Heart left ventricle (tissue), 16 donors: ENCODE data around the gene ZNF555. TPM values are rescaled to one million over a fixed set of nuclear protein-coding genes. Genes with fewer than 3 reads are reported as not detected.
A peak's percentile ranks its signal among the peaks of the same experiment; 100 is the strongest.

Experiments used
- ATAC-seq, 4 donors: fragments of 200-7000 bp; cut with Tn5 transposase; one replicate each; pipeline ENCODE4 v1.9.1; 2020 to 2022; ENCODE audit warnings: moderate library complexity in 4 of 4, mild to moderate bottlenecking in 3 of 4, moderate number of reproducible peaks in 1 of 4
- DNase-seq, 5 donors: peaks; one replicate each; pipeline ENCODE4 v3.0.0-alpha.2; 2020
- H3K27ac ChIP-seq, 12 donors: fragments of 200-600 bp; sonication (generic) in 4 of 12; one replicate each; pipeline versions ENCODE4 v1.5.0 to v1.8.0; 2016 to 2022; ENCODE audit warnings: mild to moderate bottlenecking in 2 of 12
- H3K27me3 ChIP-seq, 9 donors: fragments of 200-600 bp; sonication (generic) in 2 of 9; one replicate each; pipeline versions ENCODE4 v1.5.1 to v1.8.0; 2016 to 2022; ENCODE audit warnings: mild to moderate bottlenecking in 3 of 9
- H3K36me3 ChIP-seq, 9 donors: fragments of 200-600 bp; sonication (generic) in 2 of 9; one replicate each; pipeline versions ENCODE4 v1.5.0 to v1.8.0; 2018 to 2022; ENCODE audit warnings: mild to moderate bottlenecking in 2 of 9
- H3K4me1 ChIP-seq, 12 donors: fragments of 200-600 bp; sonication (generic) in 4 of 12; one replicate each; pipeline versions ENCODE4 v1.5.0 to v1.8.0; 2016 to 2022; ENCODE audit warnings: mild to moderate bottlenecking in 3 of 12
- H3K4me3 ChIP-seq, 12 donors: fragments of 200-600 bp; sonication (generic) in 4 of 12; one replicate each; pipeline versions ENCODE4 v1.5.0 to v1.8.0; 2017 to 2022; ENCODE audit warnings: mild to moderate bottlenecking in 9 of 12, moderate library complexity in 4 of 12
- H3K9me3 ChIP-seq, 12 donors: fragments of 200-600 bp; sonication (generic) in 4 of 12; one replicate each; pipeline versions ENCODE4 v1.5.0 to v1.8.0; 2016 to 2022; ENCODE audit warnings: mild to moderate bottlenecking in 1 of 12
- CTCF ChIP-seq, 12 donors: fragments of 200-600 bp; sonication (generic) in 4 of 12; IDR thresholded peaks; one replicate each; pipeline versions ENCODE4 v1.5.0 to v1.8.0; 2018 to 2022; ENCODE audit warnings: antibody characterized with exemption in 12 of 12, mild to moderate bottlenecking in 5 of 12
- POLR2A ChIP-seq, 2 donors: fragments of 450-650 bp; IDR thresholded peaks; one replicate each; pipeline ENCODE4 v1.6.1; 2017; ENCODE audit warnings: antibody characterized with exemption in 2 of 2, mild to moderate bottlenecking in 2 of 2, moderate library complexity in 2 of 2
- WGBS, 4 donors: extraction: QIAGEN DNeasy Blood & Tissue Kit in 2 of 4; methylation state at CpG; one replicate each; pipeline versions ENCODE4 v1.1.5 to v1.1.7; 2013 to 2018; 5-methylcytosine and 5-hydroxymethylcytosine counted together
- intact Hi-C, 10 donors: fragments of 100-400 bp; cut with DNase I; formaldehyde crosslinking; loops; one replicate each; pipeline versions ENCODE4 v1.11.1 to v1.14.2; 2022
- polyA plus RNA-seq, 2 donors: library from polyadenylated mRNA; stranded (reverse); fragments of 200-250 nt; gene quantifications; one replicate each; pipeline ENCODE4 v1.2.3, GENCODE V29; 2013
- total RNA-seq, 9 donors: library from RNA; depleted of rRNA in 2 of 9; stranded (reverse); fragments of >200 nt in 2 of 9; fragmentation: NEBNext Ultra II Directional in 3 of 9; extraction: Animal tissue kit (Norgen Biotek cat#: 25700) in 3 of 9; gene quantifications; one replicate each; pipeline versions ENCODE4 v1.1.0 to v1.2.4, GENCODE V29; 2016 to 2023
- donor health status: ischemic (EF 13 %, LVEDD 7.1; RV severe dilation, severe dysfunction).
- donor health status: healthy with polysubstance abuse.
- donor health status: DM: no; HTN: yes; CAD: no.
- donor health status: DM: no; HTN: no; CAD: no.
- donor health status: ischemic (EF 25% LVEDD 6.9; RV normal size, moderate dysfunction).
- donor health status: ischemic (EF 25% LVEDD 5.7; RV mildly dilated, moderate dysfunction).
- donor health status: healthy.
- donor health status: DM: yes; HTN: yes; CAD: no.
- donor health status: ischemic (EF 35%, LVEDD 5.7; RV mildly dilated, moderate dysfunction).
- donor health status: nonischemic (EF 11% LVEDD 7.7; RV severe dilation, severe dysfunction).
- donor health status: DM: yes; HTN: yes; CAD: no.
- donor health status: PGD.
- donor health status: ischemic (EF 29% LVEDD 5.4; RV normal size, mild dysfunction).
- donor health status: nonischemic (EF 23%, LVEDD 6.1; RV moderate dilation, normal function).

The ZNF555 gene
- total and polyA plus RNA-seq, 11 donors = 2.7 to 11.5 (median 8.1) TPM

- intact Hi-C loops = no loop called here
- H3K27me3 ChIP-seq = no peaks in the 10 kb centered on the region
- DNase-seq (no peak), ATAC-seq (no peak)
- H3K9me3 ChIP-seq = no peaks in the 10 kb centered on the region
- H3K27ac ChIP-seq = no peak overlapping the region
- H3K4me3 ChIP-seq = no peak overlapping the region
- 94 to 96% (median 96%) methylated on average over 12 of the region's 12 CpGs for WGBS, 4 donors
- TF ChIP-seq CTCF (IDR thresholded peaks at IDR 0.05) = no peak
- no peak for TF ChIP-seq POLR2A (IDR thresholded peaks at IDR 0.05)
- peaks cover 0 to 68% (median 34%) of the 10 kb centered on the region in 9 donors for H3K36me3 ChIP-seq
- H3K4me1 ChIP-seq = peaks cover 0 to 28% (median 7%) of the 10 kb centered on the region in 12 donors
Measured at GRCh38 chr19:2793577-2793976, 47.7 kb upstream of the ZNF555 start.

- TF ChIP-seq POLR2A (IDR thresholded peaks at IDR 0.05) (no peak), CTCF (IDR thresholded peaks at IDR 0.05) (no peak)
- ATAC-seq (no peak), DNase-seq (no peak)
- intact Hi-C loops = no loop called here
- H3K27me3 ChIP-seq = no peaks in the 10 kb centered on the region
- H3K36me3 ChIP-seq = peaks cover 0 to 84% (median 32%) of the 10 kb centered on the region in 9 donors
- H3K27ac ChIP-seq = peak overlapping the region in 8 of 12 donors; percentile 60 to 89 (median 81)
- WGBS, 4 donors = 77 to 90% (median 86%) methylated on average over 27 of the region's 27 CpGs
- H3K4me1 ChIP-seq = peaks cover 0 to 29% (median 8%) of the 10 kb centered on the region in 12 donors
- no peaks in the 10 kb centered on the region for H3K9me3 ChIP-seq
- H3K4me3 ChIP-seq = no peak overlapping the region
Measured at GRCh38 chr19:2795827-2796658, 45.2 kb upstream of the ZNF555 start.

- peak overlapping the region; percentile 60 to 90 (median 77) for H3K27ac ChIP-seq
Measured at GRCh38 chr19:2796659-2797266, 44.5 kb upstream of the ZNF555 start.

More at GRCh38 chr19:2796659-2797266, 44.5 kb upstream of the ZNF555 start:
- 84 to 86% (median 85%) methylated on average over 20 to 23 of the region's 23 CpGs for WGBS, 4 donors
- intact Hi-C loops = no loop called here
- peak in 4 of 5 donors; percentile 44 to 75 (median 60) for DNase-seq
- Histone ChIP-seq H3K4me3 (no peak overlapping the region), H3K36me3 (peaks cover 0 to 81% (median 29%) of the 10 kb centered on the region in 9 donors), H3K27me3 (no peaks in the 10 kb centered on the region), H3K4me1 (peaks cover 0 to 24% (median 8%) of the 10 kb centered on the region in 12 donors), H3K9me3 (no peaks in the 10 kb centered on the region)
- ATAC-seq = peak; percentile 22 to 70 (median 50)
- TF ChIP-seq CTCF (IDR thresholded peaks at IDR 0.05) (no peak), POLR2A (IDR thresholded peaks at IDR 0.05) (no peak)
